Activated CD4-positive, alpha-beta T cell treated with anti-CD3 and anti-CD28 coated beads for 48 hours (primary cell): Measurements from ENCODE around the gene LTO1.

Experiments used
- DNase-seq: peaks from one replicate; pipeline ENCODE4 v3.0.0-alpha.2; 2020

The LTO1 gene

DNA sequence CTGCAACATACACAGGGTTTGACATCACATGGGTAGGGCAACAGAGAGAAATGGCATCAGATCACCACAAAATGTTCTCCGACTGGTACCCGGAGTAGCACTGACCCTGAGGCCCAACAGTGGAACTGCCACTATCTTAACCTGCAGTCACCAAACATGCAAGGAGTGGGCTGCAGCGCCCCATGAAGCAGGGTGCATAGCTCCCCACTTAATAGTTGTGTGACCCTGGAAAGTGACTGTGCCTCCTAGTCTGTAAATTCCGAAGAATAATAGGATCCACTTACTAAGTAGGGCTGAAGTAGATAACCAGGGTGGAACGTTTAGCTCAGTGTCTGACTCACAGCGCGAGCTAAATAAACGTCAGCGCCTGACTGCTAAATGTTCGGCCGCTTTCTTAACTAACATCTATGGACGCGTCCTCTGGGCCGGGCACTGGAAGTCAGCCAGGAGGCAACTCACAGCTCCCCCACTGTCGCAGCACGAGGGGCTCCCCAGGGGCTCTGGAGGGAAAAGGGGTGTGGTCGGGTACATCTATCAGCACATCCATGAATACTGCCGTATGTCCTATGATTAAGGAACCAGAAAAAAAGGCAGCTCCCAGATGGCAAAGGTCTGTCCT, 777 bp downstream of the LTO1 start:
- DNase-seq, result peak; percentile 30

DNA sequence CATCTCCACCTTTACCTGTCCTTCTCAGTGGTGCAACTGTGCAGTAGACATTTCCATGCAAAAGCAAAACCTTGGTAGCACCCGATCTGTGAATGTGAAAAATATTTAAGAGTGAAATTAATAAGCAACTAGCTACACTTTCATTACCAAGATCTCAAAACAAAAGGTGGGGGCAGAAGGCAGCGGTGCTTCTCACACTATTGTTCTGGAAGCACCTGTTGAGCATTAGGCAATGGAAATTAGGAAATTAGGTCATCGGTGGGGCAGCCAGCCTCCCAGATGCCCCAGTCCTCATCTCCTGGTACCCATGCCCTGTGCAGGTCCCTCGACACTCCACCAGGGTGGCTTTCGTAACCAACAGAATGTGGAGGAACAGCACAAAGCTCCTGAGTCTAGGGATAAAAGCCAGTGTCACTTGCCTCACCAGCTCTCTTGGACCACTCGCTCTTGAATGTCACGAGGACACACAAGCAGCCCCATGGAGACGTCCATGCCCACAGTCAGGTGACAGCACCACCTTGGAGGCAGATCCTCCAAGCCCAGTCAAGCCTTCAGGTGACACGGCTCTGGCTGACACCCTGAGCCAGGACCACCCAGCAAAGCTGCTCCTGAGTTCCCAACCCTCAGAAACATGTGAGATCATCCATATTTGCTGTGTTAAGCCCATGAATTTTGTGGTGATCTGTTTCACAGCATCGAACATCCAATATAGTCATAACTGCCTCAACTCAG, 3.3 kb downstream of the LTO1 start:
- no peak for DNase-seq

DNA sequence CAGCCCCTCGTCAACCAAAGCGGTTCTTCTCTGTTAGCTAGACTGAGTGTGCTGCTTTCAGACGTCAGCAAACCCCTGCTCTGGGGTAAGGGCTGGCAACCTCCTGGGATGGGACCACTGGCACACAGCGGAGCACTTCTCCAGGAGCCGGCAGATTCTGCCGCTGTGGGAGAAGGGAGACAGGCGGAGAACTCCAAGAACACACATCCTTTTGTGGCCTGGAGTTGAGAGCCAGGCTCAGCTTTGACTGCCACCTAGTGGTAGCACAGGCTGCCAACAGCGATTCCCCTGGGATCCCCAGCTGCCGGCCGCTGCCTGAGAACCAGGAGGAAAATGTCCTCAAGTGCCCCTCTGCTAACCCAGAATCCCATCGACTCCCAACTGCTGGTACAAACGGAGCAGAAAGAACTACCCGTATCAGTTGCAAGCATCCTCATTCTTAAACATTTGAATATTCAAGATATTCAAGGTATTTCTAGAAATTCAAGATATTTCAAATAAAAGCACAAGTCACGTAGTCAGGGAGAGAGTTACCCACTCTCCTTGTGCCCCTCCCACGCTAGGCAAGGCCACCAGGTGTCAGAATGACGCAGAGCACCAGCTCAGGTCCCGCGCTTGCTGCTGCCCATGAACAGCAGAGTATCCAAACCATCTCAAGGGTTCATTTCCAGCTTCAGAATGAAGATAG, 4.9 kb downstream of the LTO1 start:
- peak; percentile 74 for DNase-seq

DNA sequence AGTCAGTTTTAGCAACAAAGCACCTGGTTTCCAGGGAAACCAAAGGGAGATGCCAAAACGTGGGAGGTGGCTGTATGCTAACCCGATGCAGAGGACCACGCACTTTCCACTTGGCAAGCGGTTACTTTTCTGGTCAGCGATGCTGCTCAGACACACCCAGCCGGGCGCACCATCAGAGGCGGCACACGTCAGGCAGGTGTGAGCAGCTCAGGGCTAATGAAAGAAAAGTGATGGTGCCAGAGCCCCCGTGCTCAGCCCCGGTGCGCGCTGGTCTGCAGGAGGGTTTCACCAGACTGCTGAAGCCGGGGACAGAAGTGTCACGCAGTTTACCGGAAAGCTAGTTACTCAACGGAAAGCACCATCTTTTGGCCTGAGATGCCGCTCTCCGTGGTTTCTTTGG, 5.7 kb downstream of the LTO1 start:
- DNase-seq, result no peak

DNA sequence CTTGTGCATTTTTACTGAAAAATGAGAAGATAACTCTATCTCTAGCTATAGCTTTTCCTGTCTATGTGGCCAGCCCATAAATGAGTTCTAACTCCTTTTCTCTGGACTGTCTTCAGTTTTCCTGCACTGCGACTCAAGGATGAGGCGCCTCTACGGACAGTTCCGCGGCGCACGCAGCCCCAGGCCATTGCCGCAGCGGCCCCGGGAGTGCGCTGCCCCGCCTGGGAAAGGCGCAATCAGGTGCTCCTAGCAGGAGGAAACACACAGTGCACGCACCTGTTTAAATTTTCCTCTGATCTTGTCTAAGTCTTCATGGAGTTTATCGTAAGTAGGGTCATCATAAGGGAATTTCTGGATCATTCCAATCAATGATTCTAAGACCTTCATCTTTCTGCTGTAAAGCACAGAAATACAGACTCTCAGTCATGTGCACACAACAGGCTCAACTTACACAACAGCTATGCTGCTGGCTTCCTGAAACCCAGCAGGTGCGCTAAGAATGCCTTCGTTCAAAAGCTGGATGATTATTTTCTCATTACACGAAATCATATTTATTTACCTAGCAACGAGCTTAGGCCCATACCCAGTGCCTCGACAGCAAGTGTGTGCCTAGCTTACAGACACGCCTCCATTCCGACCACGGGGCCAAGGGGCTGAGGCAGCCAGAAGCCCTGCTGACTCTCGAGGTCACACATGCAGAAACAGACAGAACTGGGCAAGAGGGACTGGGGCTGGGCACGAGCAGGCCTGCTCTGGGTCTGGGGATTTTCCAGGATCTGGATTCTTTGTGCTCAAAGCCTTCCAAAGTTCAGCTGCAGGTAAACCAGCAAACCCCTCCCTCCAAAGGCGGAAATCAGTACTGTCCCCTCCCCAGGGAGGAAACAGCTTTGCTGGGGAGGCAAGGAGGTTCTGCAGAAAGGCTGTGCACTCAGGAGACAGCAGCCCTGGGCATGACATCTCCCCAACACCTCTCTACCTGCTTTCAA, 7.2 kb downstream of the LTO1 start:
- no peak for DNase-seq

DNA sequence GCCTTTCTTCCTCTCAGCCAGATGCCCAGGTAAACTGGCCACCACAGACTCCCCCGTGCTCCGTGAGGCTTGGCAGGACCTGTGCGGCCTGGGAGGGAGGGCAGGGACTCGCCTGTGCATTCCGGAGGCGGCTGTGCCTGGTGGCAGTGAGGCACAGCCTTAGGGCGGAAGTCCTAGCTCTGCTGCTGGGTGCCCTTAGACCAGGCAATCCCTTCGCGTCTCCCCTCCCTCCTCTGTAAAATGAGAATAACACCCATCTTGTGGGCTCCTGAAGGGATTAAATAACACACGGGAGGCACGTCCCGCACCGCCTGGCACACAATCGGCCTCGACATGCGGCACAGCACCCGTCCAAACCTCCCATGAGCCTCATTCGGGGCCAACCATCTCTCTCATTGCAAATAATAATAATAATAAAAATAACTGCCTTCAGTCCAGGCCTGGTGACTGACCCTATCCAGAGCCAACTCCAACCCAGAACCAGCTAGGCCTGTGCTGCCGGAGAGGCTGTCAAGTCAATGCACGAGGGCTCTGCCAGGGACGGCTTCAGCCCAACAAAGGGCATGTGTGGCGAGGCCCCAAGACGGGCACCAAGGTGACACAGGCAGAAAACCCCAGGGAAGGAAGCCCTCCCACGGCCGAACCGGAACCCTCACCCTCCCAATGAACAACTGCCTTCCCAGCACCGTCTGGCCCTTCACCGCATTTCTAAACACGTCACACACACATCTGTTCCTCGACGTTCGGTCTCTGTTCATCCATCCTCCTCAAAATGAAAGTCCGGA, 8.2 kb downstream of the LTO1 start:
- no peak for DNase-seq

DNA sequence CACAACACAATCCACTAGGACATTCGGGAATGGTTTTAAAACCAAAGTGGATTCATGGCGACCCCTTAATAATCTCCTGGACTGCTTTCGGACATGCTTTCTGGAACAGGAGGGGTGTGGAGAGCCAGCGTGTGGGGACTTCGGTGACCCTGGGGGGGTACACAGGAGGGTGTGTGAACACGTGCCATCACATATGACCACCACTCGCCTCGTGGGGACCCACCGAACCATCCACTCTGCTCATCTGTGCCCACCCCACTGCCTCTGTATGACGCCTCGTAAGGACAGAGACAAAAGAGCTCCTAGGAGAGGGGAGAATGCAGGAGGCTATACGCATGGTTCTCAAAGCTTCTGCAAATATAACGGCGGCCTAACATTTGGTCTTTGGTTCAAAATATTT, 8.9 kb downstream of the LTO1 start:
- DNase-seq, result no peak

DNA sequence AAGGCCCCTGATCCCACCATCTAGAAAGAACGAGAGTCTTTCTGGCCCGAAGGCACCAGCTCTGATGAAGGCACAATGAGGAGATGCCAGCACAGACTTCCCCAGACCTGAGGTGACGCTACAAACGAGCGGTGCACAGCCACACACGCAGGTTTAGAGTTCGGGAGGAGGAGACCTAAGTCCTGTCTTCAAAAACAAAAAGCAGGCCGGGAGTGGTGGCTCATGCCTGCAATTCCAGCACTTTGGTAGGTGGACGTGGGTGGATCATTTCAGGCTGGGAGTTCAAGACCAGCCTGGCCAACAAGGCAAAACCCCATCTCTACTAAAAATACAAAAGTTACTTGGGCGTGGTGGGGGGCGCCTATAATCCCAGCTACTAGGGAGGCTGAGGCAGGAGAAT, 9.5 kb downstream of the LTO1 start:
- no peak for DNase-seq

DNA sequence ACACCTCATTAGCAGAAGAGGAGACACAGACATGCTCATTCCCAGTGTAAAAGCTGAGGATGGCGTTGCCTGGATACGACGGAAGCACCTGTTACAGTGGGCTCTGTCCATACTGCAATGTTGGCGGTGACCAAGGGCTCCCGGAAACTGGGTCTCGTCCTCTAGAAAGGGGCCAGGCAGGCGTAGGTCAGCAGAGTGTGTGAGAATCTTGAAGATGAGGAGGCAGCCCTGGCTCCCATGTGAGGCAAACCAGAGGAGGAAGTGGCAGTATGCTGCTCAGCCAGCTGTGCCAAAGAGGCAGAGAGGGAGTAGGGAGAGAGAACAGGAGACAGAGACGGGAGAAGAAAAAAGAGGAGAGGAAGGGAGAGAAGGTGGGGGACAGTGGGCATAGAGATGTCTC, 10.3 kb downstream of the LTO1 start:
- no peak for DNase-seq

DNA sequence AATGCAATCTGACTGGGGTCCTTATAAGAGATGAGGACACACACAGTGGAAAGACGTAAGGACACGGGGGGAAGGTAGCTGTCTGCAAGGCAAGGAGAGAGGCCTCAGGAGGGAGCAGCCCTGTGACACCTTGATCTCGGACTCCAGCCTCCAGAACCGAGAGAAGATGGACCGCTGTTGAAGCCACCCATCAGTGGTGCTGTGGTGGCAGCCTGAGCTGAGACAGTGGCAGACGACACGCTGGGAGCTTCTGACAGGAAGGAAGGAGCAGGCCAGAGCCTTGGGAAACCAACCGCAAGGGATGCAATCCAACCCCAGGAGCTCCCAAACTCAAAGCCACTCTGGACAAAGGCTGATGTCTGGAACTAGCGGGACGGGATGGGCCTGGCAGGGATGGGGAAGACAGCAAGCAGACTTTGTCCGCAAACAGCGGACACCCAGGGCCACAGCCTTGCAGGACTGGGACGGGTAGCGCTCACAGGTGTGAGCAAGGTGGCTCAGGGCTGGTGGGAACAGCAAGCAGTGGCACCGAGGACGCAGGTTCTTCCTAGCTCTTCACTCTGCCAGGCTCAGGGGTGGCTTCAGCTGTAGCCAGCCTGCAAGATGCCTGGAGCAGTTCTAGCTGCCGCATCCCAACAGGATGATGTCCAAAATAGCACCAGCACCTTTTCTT, 10.9 kb downstream of the LTO1 start:
- DNase-seq, result no peak

DNA sequence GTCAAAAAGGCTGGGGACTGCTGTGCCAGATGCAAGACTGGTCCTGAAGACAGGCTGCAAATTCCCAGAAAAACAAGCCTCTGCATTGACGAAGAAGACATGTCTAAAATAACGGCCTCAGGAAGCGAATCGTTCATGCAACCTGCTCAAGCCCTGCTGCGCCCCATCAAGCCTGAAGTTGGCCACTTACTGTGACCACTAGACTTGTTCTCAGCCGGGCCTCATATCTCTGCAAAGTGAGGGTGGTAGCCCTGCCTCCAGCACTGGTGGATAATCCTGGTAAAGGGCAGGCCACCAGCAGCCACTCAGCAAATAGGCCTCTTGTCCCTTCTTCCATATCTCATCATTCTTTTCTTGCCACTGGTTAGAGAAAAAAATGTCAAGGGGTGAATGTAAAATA, 11.8 kb downstream of the LTO1 start:
- DNase-seq, result no peak

DNA sequence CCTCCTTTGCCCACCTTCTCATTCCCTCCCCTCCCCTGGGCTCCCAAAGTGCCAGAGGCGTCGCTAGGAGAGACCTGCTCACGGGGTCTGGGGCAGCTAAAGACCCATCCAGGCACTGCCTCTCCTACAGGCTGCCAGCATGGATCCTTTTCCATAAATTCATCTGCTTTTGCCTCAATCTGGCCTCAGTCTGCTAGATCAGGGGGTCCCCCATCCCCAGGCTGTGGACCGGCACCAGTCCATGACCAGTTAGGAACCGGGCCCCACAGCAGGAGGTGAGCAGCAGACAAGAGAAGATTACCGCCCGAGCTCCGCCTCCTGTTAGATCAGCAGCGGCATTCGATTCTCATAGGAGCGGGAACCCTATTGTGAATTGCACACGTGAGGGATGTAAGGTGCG, 12.3 kb downstream of the LTO1 start:
- no peak for DNase-seq

DNA sequence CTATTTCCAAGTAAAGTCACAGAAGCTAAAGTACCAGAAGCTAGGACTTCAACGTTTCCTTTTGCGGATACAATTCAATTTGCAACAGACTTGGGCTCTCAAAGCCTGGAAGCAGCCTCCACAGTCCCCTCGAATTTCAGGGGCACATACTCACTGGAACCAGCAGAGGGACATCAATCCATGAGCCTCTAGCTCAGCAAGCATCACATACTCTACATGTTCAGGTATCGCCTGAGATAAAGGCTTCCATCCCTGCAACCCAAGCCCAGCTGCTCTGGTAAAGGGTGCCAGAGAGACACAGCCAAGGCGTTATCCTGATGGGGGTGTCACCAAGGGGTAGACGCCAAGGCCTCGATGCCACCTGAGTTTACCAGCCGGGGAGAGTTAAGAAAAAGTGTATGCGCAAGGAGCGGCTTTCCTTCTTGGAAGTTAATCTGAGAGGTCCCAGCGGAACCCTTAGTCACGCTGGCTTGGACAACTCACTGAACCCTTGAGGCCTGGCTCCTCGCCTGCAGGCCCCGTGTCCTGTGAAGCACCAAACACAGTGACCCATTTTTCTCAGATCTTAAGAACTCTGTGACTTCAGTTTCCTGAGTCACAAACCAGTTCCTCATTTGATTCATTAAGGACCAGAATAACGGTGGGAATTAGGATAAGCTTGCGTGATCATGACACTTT, 13.0 kb downstream of the LTO1 start:
- DNase-seq, result no peak

DNA sequence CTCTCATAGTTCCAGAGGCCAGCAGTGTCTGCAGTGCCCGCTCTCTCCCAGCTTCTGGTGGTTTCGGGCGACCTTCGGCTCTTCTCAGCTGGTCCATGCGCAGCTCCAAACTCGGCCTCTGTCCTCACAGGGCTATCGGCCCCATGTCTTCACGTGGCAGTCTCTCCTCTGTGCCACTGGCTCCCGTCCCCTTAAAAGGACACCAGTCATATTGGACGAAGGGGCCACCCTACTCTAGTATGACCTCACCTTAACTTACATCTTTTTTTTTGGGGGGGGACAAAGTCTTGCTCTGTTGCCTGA, 13.8 kb downstream of the LTO1 start:
- DNase-seq, result no peak

DNA sequence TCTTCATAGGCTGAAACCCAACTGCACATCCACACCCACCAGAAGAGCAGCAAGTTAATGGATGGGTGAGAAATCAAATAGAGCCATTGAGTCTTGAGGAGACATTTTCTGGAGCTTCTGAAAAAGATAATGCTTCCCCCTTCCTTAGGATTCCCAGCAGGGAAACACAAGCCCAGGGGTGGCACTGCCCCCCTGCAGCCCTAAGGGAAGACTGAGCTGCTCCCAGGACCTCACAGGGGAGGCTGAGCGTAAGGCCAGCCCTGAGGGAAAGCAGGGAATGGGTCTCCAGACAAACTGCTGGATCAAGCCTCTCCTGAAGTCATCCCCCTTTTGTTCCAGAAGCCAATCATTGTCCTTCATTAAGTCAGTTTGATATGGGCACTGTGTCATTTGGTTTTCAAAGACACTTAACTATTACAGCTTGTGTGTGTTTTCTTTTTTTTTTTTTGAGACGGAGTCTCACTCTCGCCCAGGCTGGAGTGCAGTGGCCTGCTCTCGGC, 15.1 kb downstream of the LTO1 start:
- DNase-seq, result no peak

DNA sequence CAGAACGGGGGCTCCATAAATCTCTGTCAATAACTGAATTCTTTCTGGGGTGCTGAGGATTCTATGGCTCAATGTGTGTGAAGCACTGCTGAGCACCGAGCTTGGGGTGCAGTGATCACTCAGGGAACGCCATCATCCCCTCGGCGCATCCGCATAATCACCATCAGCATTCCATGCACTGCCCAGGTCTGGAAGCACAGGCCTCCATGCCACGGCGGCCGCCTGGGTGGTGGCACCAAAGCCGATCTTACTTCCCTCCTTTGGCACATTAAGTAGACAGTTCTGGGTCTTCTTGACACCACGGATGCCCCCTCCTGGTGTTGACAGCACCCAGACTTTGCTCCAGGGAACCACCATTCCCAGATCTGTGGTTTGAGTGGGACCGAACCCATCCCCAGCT, 15.6 kb downstream of the LTO1 start:
- no peak for DNase-seq

DNA sequence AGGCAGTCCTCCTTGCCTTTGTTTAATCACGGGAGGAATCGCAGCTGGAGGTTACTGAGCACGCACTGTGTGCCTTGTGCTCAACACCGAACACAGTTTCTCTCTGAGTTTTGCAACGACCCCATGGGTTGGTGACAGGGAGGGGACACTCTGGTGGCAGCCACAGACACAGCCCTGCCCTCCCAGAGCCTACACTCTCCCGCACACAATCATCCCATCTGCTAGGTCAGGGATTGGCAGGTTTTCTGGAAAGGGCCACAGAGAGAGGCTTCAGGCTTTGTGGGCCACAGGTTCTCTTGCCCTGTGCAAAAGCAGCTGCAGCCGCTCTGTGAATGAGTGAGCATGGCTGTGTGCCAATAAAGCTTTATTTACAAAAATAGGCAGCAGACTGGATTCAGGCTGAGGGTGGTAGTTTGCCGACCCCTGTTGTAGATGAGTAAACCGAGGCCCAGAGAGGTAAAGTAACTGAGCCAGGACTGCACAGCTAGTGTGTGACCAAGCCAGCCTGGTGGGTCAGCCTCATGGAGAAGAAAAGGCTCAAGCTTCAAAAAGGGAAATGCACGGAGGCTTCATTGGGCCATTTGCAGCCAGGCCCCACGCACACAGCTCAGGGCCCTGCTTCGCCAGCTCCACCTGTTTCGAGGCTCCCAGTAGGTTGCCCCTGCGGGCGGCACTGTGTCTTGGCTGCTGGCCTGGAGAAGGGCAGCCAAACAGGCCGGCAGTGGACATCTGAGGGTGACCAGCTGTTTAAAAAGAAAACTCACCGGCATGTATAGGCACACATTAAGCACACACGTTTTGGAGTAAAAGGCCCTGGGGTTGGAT, 16.3 kb downstream of the LTO1 start:
- DNase-seq, result no peak

DNA sequence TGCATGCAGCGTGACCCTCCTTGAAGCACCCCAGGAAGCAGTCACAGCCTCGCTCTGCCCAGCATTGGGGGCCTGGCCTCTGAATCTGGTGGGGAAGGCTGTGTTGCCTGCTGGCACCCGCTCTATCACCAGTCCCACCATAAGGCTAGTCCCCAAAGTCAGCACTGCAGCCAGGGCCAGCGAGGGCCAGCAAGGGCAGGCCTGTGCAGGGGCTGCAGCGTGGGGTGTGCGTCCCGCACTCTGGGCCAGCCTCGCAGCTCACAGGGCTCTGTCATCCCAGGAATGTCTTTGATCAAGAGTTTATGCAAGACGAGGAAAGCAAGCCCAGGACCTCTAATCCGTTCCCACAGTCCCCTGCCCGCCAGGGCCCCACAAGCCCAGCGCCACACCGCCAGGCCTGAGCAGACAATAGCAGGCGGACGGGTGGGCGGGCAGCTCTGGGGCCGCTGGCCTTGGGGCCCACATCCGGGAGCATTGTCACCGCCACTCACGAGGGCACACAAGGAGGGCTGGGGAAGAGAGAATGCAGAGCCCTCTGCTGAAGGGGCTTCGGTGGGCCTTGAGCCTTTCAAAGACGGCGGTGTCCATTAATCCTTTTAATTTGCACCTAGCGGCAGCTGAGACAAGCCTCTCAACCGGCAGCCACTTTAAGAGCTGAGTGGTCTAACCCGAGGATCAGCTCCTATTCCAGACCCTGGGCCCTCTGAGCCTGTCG, 17.1 kb downstream of the LTO1 start:
- DNase-seq, result no peak

DNA sequence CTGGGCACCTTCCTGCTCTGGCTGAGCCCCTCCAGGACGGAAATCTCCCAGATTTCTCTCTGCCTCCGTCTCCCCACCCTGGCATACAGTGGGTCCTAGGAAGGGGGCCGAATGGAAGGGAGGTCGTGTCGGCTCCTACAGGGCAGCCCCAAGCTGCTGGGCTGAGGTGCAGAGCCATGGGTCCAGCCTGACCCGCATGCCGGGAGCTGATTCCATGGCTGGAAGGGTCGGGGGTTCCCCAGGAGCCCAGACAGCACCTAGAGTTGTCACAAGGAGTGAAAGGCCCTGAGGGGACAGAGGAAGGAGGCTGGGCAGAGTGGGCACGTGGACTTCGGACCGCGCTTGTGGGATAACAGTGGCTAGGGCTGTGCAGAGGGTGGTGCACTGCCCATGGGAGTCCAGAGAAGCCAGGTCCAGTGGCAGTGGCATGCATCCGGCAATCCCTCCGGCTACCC, 17.7 kb downstream of the LTO1 start:
- no peak for DNase-seq
